Lower lobe of right lung (tissue), 2 donors: ENCODE measurements around the gene MDGA2. TPM values are rescaled to one million over a fixed set of nuclear protein-coding genes. Genes with fewer than 3 reads are reported as not detected.

Source experiments
- ATAC-seq, 2 donors: fragments of 200-7000 bp; cut with Tn5 transposase; one replicate each; pipeline ENCODE4 v1.9.1; 2020 to 2022; ENCODE audit warnings: mild to moderate bottlenecking in 2 of 2, moderate library complexity in 2 of 2
- DNase-seq: peaks from one replicate; pipeline ENCODE4 v3.0.0-alpha.2; 2020
- H3K27ac ChIP-seq: fragments of 200-600 bp; one replicate; pipeline ENCODE4 v1.8.0; 2022
- H3K27me3 ChIP-seq: fragments of 200-600 bp; one replicate; pipeline ENCODE4 v1.8.0; 2022; ENCODE audit warnings: low read depth
- H3K36me3 ChIP-seq: fragments of 200-600 bp; one replicate; pipeline ENCODE4 v1.8.0; 2022; ENCODE audit warnings: mild to moderate bottlenecking
- H3K4me1 ChIP-seq: fragments of 200-600 bp; one replicate; pipeline ENCODE4 v1.8.0; 2022
- H3K4me3 ChIP-seq: fragments of 200-600 bp; one replicate; pipeline ENCODE4 v1.8.0; 2022; ENCODE audit warnings: mild to moderate bottlenecking
- H3K9me3 ChIP-seq: fragments of 200-600 bp; one replicate; pipeline ENCODE4 v1.8.0; 2022
- CTCF ChIP-seq: fragments of 200-600 bp; IDR thresholded peaks from one replicate; pipeline ENCODE4 v1.8.0; 2022; ENCODE audit warnings: antibody characterized with exemption, mild to moderate bottlenecking
- intact Hi-C: fragments of 100-400 bp; cut with DNase I; formaldehyde crosslinking; loops from one replicate; pipeline ENCODE4 v1.11.0; 2022
- total RNA-seq: library from RNA; stranded (reverse); fragmentation: NEBNext Ultra II Directional; extraction: Animal tissue kit (Norgen Biotek cat#: 25700); gene quantifications from one replicate; pipeline ENCODE4 v1.2.1, GENCODE V29; 2021
- donor health status: DM: no; HTN: yes; CAD: no; lungs with severe emphysema.

The MDGA2 gene
- total RNA-seq, 1 donor from 2014 or later = 0.24 TPM

- no peak overlapping the region for H3K27ac ChIP-seq
- H3K9me3 ChIP-seq = no peaks in the 10 kb centered on the region
- DNase-seq = no peak
- intact Hi-C loops = no loop called here
- no peaks in the 10 kb centered on the region for H3K36me3 ChIP-seq
- H3K4me3 ChIP-seq = no peak overlapping the region
- H3K27me3 ChIP-seq = no peaks in the 10 kb centered on the region
- TF ChIP-seq CTCF = no peak
- H3K4me1 ChIP-seq = no peaks in the 10 kb centered on the region
- no peak for ATAC-seq
Measured at GRCh38 chr14:47483449-47483848, 192.0 kb downstream of the MDGA2 start.

DNA sequence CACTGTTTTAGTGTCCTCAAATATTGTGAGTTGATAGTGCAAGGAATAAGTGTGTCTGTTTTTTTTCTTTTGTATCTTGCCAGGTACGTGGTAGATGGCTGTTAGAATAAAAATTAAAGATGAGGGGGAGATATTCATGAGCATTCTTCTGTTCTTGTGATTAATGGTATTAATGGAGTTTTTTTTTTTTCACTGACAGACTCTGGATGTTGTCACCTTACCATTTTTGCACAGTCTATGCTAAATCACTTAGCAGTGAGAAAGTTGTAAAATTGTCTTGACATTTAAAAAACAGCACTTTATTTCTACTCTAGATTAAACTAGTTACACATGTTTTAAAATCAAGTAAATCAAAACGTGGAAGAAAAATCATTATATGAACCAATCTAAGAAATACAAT is 204.3 kb downstream of the MDGA2 start:
- Histone ChIP-seq H3K27ac (no peak overlapping the region), H3K9me3 (no peaks in the 10 kb centered on the region), H3K4me1 (no peaks in the 10 kb centered on the region), H3K27me3 (no peaks in the 10 kb centered on the region), H3K4me3 (no peak overlapping the region), H3K36me3 (no peaks in the 10 kb centered on the region)
- no peak for DNase-seq
- no peak for ATAC-seq
- intact Hi-C loops = no loop called here
- no peak for TF ChIP-seq CTCF

GRCh38 chr14:47466916-47467315 is 208.5 kb downstream of the MDGA2 start:
- TF ChIP-seq CTCF = no peak
- ATAC-seq = no peak
- no peaks in the 10 kb centered on the region for H3K36me3 ChIP-seq
- DNase-seq = no peak
- no peaks in the 10 kb centered on the region for H3K27me3 ChIP-seq
- H3K27ac ChIP-seq = no peak overlapping the region
- intact Hi-C loops = no loop called here
- no peaks in the 10 kb centered on the region for H3K9me3 ChIP-seq
- no peak overlapping the region for H3K4me3 ChIP-seq
- H3K4me1 ChIP-seq = no peaks in the 10 kb centered on the region

- DNase-seq (no peak), ATAC-seq (no peak)
- TF ChIP-seq CTCF = no peak
- H3K4me1 ChIP-seq = no peaks in the 10 kb centered on the region
- H3K27ac ChIP-seq = no peak overlapping the region
- no peak overlapping the region for H3K4me3 ChIP-seq
- no peaks in the 10 kb centered on the region for H3K9me3 ChIP-seq
- no peaks in the 10 kb centered on the region for H3K27me3 ChIP-seq
- H3K36me3 ChIP-seq = no peaks in the 10 kb centered on the region
- intact Hi-C loops = no loop called here
Measured at GRCh38 chr14:47454025-47454424, 221.4 kb downstream of the MDGA2 start.

- no peak for TF ChIP-seq CTCF
- intact Hi-C loops = no loop called here
- Histone ChIP-seq H3K4me1 (no peaks in the 10 kb centered on the region), H3K4me3 (no peak overlapping the region), H3K27me3 (no peaks in the 10 kb centered on the region), H3K9me3 (no peaks in the 10 kb centered on the region), H3K36me3 (no peaks in the 10 kb centered on the region), H3K27ac (no peak overlapping the region)
- no peak for ATAC-seq
- DNase-seq = no peak
Measured at GRCh38 chr14:47447076-47447475, 228.3 kb downstream of the MDGA2 start.

- H3K27ac ChIP-seq = no peak overlapping the region
- intact Hi-C loops = no loop called here
- H3K27me3 ChIP-seq = no peaks in the 10 kb centered on the region
Measured at GRCh38 chr14:47442211-47442610, 233.2 kb downstream of the MDGA2 start.

More at GRCh38 chr14:47442211-47442610, 233.2 kb downstream of the MDGA2 start:
- TF ChIP-seq CTCF = no peak
- no peak for DNase-seq
- Histone ChIP-seq H3K4me1 (no peaks in the 10 kb centered on the region), H3K4me3 (no peak overlapping the region), H3K9me3 (no peaks in the 10 kb centered on the region), H3K36me3 (no peaks in the 10 kb centered on the region)
- no peak for ATAC-seq
